GM21619 (cell line): ENCODE measurements around the gene P2RY6.

Source experiments
- ATAC-seq: cut with Tn5 transposase; IDR thresholded peaks from one replicate; pipeline ENCODE4 v1.9.1; 2021; ENCODE audit not compliant: unreplicated experiment

P2RY6 gene

DNA sequence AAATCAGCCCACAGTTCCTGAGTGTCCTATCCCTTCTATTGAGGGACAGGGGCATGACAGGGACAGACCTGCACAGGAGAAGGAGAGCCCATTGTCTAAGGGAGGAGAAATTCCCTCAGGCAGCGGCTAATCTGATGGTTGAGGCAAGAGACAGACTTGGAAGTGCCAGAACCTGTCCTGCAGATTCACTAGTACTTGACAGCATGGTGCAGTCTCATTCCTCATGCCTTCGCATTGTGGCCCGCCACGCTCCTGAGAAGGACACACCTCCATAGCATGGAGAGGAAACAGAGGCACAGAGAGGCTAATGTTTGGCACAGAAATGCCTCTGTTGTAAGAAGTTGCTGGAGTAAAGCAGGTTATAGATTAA lies 3.2 kb downstream of the P2RY6 start:
- no peak for ATAC-seq

GRCh38 chr11:73277467-73277866 lies 5.3 kb downstream of the P2RY6 start:
- no peak for ATAC-seq

- no peak for ATAC-seq
Observed at GRCh38 chr11:73280626-73281025, 8.5 kb downstream of the P2RY6 start.

DNA sequence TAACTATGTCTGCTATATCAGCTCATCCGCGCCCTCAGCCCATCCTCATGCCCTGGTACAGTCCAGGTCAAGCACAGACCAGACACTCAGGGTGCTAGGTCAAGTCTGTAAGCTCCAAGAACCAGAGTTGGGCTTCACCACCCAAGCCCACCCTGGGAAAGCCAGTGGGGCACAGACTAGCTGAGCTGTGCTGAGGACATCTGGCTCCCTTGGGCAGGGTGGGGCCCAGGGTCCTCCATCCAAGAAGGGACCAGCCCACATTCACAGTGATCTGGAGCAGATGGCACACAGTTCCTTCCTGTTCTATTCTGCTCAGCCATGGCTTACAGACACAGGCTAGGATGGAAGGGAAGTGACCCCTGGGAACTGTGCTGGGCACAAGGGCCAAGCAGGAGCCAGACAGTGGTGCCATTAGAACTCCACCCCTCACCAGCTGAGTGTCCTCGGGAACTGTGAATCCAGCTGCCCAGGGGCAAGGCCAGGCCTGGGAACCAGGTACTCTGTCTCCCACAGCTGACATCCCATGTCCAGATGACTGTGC lies 9.1 kb downstream of the P2RY6 start:
- ATAC-seq = no peak

DNA sequence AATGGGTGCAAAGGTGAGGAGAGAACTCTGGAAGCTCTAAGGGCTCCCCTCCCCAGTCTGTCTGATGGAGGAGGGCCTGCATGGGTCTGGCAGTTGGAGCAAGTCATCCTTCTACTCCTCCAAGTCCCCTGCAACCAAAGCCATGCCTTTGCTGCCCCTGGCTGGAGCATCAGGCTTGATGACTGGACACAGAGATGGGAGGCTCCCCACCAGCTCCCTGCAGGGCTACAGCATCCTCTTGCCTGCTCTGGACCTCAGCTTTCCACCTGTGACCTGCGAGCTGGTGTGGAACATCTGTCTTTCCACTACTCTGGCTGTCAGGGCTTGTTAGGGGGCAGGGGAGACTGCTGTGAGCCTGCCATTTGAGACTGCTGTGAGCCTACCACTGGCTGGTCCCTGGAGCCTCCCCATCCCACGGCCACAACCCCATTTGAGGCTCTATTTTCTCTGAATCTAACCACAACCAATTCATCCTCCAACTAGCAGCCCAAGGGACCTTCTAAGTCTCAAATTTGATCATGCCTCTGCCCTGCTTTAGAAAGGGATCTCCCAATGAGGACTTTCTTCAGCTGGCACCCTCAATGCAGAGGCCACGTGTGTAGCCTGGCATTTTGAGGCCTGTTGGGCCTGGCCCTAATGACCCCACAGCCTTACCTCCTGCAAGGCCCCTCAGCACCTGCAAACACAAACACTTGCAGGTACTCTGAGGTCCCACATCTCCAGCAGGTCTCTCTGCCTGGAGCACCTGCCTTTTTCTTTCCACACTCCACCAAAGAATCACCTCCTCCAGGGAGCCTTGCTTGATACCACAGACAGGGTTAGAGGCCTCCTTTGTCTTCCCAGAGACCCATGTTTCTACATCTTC lies 9.9 kb downstream of the P2RY6 start:
- ATAC-seq = no peak

GRCh38 chr11:73283276-73284000 lies 11.3 kb downstream of the P2RY6 start:
- no peak for ATAC-seq

DNA sequence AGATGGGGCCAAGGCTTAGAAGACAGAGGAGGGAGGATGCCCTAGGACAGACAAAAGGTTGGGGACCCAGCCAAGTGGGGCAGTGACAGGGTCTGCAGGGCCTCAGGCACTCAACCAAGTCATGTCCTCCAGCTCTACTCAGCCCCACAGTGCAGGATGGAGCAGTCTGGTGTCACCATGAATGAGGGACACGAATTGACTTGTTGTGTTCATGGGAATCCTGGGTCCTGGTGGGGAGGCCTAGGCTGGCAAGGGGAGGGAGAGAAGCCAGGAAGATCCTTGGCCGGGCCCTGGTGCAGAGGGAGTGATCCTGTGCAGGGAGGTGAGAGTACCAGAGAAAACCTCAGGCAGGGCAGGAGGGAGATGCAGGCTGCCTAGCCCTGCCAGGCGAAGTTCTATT lies 12.0 kb downstream of the P2RY6 start:
- no peak for ATAC-seq

- ATAC-seq = no peak
Observed at GRCh38 chr11:73285721-73286120, 13.6 kb downstream of the P2RY6 start.

DNA sequence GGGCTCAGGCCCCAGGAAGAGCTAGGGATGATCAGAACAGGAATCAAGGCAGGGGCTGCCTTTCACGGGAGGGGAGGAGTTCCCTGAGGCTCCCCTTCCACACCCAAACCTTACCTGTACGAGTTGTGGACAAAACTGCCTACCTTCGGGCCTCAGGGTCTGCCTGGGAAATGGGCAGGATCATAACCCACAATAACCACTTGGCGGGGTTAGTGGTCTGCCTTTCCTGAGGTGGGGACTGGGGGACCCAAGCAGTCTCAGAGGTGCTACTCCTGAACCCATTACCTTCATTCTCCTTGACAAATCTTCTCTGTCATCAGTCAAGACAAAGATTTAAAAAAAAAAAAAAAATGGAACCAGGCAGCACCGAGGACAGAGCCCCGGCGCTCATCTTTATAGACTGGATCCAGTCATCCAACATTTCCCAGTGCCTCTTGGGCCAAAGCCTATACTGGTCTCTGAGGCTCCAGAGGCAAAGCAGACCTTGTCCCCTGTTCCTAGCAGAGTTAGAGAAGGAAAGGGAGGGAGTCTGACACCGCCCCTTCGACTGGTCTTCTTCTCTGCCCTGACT lies 14.2 kb downstream of the P2RY6 start:
- no peak for ATAC-seq

GRCh38 chr11:73287400-73288101 lies 15.4 kb downstream of the P2RY6 start:
- no peak for ATAC-seq

DNA sequence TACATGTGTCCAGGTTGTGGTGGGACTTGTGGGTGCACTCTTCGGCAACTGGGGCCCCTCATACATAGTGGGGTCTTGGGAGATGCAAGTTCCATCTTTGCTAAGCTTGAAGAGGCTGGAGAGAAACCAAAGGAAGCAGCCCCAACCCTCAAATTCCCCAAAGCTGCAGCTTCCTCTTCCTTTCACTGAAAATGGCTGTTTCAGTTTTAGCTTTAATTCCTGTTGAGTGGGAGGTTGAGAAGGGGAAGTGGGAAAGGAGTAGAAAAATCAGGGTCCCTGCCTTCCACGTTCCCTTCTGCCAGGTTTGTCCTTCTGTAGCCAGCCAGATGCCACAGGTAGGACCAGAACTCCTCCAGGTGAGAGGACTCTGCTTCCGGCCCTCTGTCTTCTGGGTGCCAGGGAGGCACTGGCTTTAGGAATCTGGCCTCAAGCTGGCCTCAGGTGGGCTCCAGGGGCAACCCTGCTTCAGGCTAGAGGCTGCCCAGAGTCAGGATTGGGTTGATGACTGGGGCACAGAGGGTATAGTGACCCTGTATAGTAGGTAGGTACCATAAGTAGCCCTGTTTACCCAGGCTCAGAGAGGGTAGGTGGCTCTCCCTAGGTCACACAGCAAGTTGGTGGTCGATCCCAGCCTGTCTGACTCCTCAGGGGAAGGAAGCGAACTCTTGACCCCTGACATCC lies 16.2 kb downstream of the P2RY6 start:
- ATAC-seq = peak; percentile 5

DNA sequence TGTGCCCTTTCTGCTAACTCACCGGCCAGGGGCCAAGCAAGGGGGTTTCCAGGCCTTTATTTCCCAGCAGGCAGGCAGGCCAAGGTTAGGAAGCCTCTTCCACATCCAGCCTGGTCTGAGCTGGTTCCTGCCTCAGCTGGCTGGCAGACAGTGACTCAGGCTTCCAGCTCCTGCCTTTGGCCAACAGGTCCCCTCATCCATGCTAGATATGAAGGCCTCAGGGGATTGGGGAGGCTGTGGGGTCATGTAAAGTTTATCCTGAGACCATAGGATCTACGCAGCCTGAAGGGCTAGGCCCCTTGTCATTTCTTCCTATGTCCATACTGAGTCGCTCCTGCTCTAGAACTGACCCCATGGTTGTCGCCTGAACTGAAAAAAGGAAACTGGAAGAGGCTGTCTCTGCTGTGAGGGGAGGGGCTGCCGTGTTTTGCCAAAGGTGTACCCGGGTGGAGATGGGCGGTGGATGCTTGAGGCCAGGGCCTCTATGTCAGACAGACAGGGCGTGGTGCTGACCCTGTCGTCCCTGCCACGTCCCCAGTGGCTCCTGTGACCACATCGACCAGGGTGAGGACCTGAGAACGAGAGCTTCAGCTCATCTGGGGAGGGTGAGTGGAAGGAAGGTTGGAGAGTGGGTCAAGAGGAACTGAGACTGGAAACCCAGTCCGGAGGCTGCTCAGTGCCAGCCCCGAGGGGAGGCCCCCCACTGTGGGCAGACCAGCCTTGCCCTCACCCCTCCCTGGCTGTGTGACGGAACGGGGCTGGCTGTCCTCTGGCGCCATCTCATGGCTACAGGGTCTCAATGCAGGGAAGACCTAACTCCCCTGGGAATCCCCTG lies 17.0 kb downstream of the P2RY6 start:
- ATAC-seq = peak; percentile 49

DNA sequence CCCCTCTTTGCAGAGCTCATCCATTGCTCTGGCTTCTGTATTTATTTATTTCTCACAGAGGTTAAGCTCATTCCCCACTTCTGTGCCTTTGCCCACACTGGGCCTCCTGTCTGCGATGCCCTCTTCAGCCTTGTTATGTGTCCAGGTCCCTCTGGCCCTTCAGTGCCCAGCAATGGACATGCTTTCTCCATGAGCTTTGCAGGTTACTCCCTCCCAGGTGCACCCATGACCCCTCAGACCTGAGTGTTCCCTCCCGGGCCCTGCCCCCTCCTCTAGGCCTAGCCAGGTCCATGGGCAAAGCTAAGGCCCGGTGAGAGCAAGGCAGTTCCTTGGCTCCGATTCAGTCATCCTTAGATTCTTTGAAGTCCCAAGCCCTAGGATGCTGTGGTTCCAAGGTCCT lies 18.4 kb downstream of the P2RY6 start:
- no peak for ATAC-seq

DNA sequence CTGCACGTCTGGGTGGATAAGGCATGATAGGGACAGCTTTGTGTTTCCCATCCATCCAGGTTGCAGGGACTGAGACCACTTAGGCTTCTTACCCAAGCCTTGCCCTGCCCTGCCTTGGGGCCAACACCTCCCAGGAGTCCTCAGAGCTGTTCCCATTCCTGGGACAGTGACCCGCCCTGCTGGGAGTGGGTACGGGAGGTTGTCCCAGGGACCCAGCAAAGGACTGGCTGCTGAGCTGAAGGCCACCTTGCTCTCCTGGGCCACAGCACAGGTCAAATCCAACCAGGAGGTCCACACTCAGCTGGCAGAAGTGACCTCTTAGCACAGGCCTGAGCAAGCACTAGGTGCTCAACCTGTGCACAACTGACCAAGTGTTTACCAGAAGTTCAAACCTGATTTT lies 19.1 kb downstream of the P2RY6 start:
- no peak for ATAC-seq

DNA sequence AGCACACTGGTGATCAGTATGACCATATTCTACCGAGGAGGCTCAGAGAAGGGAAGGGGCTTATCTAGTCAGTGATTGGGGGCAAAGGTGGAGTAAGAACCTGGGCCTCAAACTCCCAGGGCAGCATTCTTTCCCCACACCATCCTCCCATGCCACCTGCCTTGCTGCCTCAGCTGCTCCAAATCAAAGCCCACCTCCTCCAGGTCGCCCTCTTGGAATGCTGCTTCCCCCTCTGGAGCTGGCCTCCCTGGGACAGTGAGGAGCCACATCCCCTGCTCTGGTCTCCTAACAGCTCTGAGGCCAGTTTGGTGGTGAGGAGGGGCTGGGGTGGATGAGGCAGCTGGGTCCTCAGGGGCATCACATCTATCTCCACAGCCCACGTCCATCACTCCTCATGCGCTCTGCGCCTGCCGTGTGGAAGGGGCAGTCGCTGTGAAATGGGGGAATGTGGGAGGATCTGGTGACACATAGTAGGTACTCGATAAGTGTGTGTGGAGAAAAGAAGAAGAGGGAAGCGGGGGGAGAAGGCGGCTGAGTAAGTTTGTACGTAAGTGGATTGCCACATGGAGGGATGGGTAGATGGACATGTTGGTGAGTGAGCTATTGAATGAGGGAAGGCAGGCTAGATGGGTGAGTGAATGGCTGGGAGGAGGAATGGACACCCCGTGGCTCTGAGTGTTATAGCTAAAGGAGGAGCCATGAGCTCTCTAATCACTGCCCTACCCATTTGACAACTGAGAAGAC lies 19.8 kb downstream of the P2RY6 start:
- no peak for ATAC-seq

DNA sequence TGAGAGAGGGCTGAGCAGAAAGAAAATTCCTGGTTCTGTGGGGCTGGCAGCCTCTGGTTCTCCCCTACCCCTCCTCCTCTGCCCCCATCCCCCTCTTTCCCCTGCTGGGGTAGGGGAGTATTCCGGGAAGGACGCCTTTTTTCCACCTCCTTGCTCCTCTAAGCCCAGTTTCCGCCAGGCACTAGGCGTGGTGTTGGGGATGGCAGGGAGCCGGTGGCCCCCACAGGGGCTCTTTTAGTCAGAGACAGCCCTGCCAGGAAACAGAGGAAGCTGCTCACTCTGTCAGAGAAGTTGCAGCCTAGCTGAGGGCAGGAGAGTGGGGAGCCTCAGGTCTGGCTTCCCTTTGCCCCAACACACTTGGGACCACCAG lies 20.4 kb downstream of the P2RY6 start:
- no peak for ATAC-seq

DNA sequence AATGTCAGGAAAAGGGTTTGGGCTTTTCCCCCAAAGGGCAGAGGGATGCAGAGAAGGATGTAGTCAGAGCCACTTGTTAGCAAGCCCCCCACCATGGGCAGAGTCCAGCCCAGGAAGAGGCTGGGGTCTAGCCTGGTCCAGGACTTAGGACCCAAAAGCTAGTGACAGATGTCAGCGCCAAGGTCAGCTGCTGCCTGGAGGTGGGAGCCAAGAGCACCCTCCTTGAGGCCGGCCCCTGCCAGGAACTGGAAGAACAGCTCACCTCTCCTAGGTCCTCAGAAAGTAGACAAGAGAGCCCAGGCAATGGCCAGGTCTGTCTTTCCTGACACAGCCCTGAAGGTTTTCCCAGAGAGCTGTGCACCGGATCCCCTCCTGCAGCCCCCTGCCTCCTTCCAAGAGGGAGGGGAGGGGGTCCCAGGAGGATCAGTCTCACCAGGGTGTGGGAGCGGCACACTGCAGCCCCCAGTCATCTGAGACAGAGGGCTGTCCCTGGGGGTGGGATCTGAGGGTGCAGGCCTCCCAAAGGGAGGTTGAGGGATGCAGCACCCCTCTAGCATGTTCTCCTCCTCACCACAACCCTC lies 21.3 kb downstream of the P2RY6 start:
- ATAC-seq = no peak

- no peak for ATAC-seq
Observed at GRCh38 chr11:73294604-73295003, 22.5 kb downstream of the P2RY6 start.
